GM06990 (cell line): Measurements from ENCODE around the gene EBF3.

Source experiments
- DNase-seq: peaks from one replicate; pipeline ENCODE4 v3.0.0-alpha.2; 2011; ENCODE audit not compliant: insufficient read length; ENCODE audit errors: extremely low read depth
- H3K27me3 ChIP-seq: replicated peaks from 2 replicates; pipeline ENCODE4 v1.6.0; 2011; ENCODE audit warnings: low read length; ENCODE audit not compliant: control insufficient read depth, insufficient read depth
- H3K36me3 ChIP-seq: 2 replicates; pipeline ENCODE4 v1.5.1; 2011; ENCODE audit warnings: low read length; ENCODE audit not compliant: control insufficient read depth, insufficient read depth
- H3K4me3 ChIP-seq: replicated peaks from 2 replicates; pipeline ENCODE4 v1.5.1; 2011; ENCODE audit warnings: low read depth, mild to moderate bottlenecking, control low read depth, low read length
- TF ChIP-seq, protein P1 (sequence below): IDR thresholded peaks from 2 replicates; pipeline ENCODE4 v1.5.1; 2011; ENCODE audit warnings: low read length, control low read depth, mild to moderate bottlenecking, inconsistent platforms; ENCODE audit not compliant: insufficient read depth, poor library complexity, severe bottlenecking

EBF3 gene

DNA sequence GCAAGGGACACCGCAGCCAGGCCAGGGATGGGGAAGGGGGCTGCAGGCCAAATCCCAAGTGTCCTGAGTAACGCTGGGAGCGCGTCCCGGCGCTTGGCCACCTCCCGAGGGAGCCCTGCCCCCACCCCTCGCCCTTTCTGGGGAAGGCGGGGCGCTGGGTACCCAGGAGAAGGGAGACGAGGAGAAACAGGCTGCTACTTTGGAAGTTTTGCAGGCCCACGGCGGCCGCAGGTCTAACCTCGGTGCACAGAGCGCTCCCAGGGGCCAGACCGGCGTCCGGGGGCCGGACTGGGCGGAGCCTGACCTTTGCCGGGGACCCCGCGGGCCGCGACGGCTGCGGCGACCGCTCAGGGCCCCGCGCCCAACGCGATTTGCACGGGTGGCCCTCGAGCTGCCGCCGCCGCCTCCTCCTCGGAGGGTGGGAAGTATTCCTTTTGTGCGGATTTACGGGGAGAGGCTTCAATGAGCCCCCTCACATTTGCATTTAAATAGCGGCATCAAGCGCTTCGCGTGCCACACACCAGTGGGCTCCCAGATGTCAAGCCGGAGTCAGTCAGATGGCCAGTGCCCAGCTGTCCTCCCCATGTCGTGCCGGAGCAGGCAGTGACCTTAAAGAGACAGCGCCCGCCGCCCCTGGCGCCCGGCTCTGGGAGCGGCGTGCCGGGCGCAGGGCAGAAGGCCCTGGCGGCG lies 3.0 kb upstream of the EBF3 start:
- no peaks in the 10 kb centered on the region for H3K36me3 ChIP-seq
- H3K27me3 ChIP-seq, result no peaks in the 10 kb centered on the region; the same call in none of the 2 replicates
- DNase-seq, result no peak
- TF ChIP-seq, protein P1, sequence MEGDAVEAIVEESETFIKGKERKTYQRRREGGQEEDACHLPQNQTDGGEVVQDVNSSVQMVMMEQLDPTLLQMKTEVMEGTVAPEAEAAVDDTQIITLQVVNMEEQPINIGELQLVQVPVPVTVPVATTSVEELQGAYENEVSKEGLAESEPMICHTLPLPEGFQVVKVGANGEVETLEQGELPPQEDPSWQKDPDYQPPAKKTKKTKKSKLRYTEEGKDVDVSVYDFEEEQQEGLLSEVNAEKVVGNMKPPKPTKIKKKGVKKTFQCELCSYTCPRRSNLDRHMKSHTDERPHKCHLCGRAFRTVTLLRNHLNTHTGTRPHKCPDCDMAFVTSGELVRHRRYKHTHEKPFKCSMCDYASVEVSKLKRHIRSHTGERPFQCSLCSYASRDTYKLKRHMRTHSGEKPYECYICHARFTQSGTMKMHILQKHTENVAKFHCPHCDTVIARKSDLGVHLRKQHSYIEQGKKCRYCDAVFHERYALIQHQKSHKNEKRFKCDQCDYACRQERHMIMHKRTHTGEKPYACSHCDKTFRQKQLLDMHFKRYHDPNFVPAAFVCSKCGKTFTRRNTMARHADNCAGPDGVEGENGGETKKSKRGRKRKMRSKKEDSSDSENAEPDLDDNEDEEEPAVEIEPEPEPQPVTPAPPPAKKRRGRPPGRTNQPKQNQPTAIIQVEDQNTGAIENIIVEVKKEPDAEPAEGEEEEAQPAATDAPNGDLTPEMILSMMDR, result no peak
- no peak overlapping the region for H3K4me3 ChIP-seq

DNA sequence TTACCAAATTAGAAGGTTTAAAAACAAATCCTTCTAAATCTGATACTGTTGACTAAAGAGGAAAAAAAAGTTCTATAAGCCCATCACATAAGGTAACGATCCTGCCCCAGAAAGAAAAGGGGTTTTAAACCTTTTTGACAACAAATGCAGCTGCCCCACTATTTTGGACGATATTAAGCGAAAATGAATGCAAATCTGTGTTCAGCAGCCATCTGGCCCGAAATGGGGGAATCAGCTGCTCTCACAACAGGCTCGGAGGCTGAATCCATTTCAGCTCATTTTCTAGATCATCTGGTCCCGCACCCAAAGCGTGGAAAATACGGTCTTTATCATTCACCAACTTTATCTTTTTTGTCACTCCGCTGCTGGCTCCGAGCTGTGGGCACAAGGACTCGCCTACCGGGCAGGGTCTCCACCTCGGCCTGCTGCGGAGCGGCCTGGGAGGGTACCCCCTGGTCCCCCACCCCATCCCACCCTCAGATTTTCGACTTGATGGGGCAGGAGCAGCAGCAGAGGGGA lies 2.4 kb upstream of the EBF3 start:
- no peak overlapping the region for H3K4me3 ChIP-seq
- H3K27me3 ChIP-seq, result no peaks in the 10 kb centered on the region; the same call in none of the 2 replicates
- TF ChIP-seq, protein P1, result no peak
- no peaks in the 10 kb centered on the region for H3K36me3 ChIP-seq
- DNase-seq, result no peak

DNA sequence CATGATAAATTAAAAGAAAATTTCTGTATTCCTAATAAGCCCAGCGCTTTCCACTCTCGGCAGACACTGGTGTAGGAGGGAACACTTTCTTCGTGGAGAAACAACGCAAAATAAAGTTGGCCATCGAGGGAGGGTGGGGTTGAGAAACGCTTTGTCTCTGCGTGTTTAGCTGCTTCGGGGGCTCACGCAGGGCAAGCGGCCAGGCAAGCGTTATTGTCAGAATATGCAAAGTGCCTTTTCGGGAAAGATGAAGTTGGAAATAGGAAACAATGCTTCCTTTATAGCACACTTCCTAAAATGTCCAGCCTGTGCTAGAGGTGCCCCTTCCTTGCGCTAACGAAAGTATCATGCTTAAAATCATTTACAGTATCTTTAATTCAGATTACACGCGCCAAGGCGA lies 1.9 kb upstream of the EBF3 start:
- TF ChIP-seq, protein P1, result no peak
- H3K27me3 ChIP-seq, result no peaks in the 10 kb centered on the region; the same call in none of the 2 replicates
- no peak overlapping the region for H3K4me3 ChIP-seq
- DNase-seq, result no peak
- H3K36me3 ChIP-seq, result no peaks in the 10 kb centered on the region

DNA sequence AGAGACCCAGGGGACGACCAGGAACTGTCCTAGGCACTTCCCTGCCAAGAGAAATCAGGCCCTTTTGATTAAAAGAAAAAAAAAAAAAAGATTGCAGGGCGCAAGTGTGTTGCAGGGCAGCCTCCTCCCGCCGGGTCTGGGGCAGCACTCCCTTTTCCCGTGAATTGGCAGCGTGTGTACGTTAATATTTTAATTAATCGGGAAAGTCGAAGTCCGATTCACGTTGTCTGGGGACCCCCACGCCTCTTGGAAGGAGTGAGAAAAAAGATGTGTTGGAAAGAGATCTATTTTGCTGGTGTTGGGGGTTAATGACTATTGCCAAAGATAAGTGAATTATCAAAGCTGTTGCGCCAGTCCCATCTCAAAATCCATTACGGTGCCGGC lies 1.3 kb upstream of the EBF3 start:
- DNase-seq, result no peak
- TF ChIP-seq, protein P1, result no peak
- H3K27me3 ChIP-seq, result no peaks in the 10 kb centered on the region; the same call in none of the 2 replicates
- no peaks in the 10 kb centered on the region for H3K36me3 ChIP-seq
- H3K4me3 ChIP-seq, result no peak overlapping the region

GRCh38 chr10:129964611-129965424 lies 744 bp upstream of the EBF3 start:
- Histone ChIP-seq H3K27me3 (no peaks in the 10 kb centered on the region; the same call in none of the 2 replicates), H3K4me3 (no peak overlapping the region), H3K36me3 (no peaks in the 10 kb centered on the region)
- TF ChIP-seq, protein P1, result no peak
- DNase-seq, result no peak
